ENCODE results near the gene NXN. TPM values are rescaled to one million over a fixed set of nuclear protein-coding genes. Genes with fewer than 3 reads are reported as not detected.

NXN gene
- polyA plus RNA-seq, 1 of the 3 experiments (the other 2 are of a cell fraction): 23.9 TPM

DNA sequence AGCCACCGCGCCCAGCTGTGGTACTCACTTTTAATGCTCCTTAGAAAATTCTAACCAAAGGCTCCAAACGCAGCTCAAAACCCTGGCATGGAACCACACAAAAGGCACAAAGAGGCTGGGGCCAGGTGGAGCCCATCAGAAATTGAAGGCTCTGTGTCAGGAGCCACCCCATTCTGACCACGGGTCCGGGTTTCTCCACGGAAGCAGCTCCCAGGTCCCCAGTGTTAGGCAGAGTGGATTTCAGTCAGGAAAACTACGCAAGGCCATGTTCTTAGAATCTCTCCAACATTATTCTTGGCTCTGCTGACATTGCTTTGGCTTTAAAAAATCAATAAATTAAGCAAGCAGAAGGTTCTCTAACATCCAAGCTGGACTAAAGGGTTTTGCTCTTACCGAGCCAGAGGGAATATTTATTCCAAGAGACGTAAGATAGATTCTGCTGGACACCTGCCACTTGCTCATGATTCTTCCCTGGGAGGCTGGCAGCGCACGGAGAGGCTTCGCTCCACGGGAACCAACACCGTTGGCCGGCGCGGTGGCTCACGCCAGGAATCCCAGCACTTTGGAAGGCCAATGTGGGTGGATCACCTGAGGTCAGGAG is 93.5 kb downstream of the NXN start:
- H3K27ac ChIP-seq (ENCODE audit: low read depth in 2 of 2, low read length in 1 of 2): no peak overlapping the region
- no peak overlapping the region for H3K4me3 ChIP-seq (ENCODE audit: low read depth in 2 of 2, low read length in 1 of 2)
- no peak overlapping the region for H3K4me2 ChIP-seq
- no peaks in the 10 kb centered on the region for H3F3A ChIP-seq (replicated peaks; ENCODE audit: insufficient read depth)
- no peak overlapping the region for H3K9ac ChIP-seq
- H3K9me3 ChIP-seq: no peaks in the 10 kb centered on the region
- H3K9me2 ChIP-seq: no peaks in the 10 kb centered on the region
- CTCF ChIA-PET: no interaction called here
- WGBS (ENCODE audit: low lambda C conversion rate): 66% methylated on average over 18 of the region's 18 CpGs
- no peaks in the 10 kb centered on the region for H3K36me3 ChIP-seq (replicated peaks in 1 of 2; ENCODE audit: control insufficient read depth in 1 of 2, insufficient read depth in 2 of 2, low read length in 1 of 2)
- POLR2A ChIA-PET: no interaction called here
- TF ChIP-seq TAF1 (IDR thresholded peaks at IDR 0.05; ENCODE audit: borderline replicate concordance, low read depth, low read length): no peak
- TF ChIP-seq NRF1 (IDR thresholded peaks at IDR 0.05; ENCODE audit: low read depth, low read length): no peak
- TF ChIP-seq RAD21 (IDR thresholded peaks at IDR 0.05; ENCODE audit: low read length): no peak
- TF ChIP-seq SIN3A (IDR thresholded peaks at IDR 0.05; ENCODE audit: borderline replicate concordance, low read depth, low read length): no peak
- no peak for TF ChIP-seq YY1 (IDR thresholded peaks at IDR 0.05; ENCODE audit: low read depth)
- TF ChIP-seq TCF12 (IDR thresholded peaks at IDR 0.05): no peak
- TF ChIP-seq NFIC (IDR thresholded peaks at IDR 0.05; ENCODE audit: borderline replicate concordance): no peak
- TF ChIP-seq, protein P1, sequence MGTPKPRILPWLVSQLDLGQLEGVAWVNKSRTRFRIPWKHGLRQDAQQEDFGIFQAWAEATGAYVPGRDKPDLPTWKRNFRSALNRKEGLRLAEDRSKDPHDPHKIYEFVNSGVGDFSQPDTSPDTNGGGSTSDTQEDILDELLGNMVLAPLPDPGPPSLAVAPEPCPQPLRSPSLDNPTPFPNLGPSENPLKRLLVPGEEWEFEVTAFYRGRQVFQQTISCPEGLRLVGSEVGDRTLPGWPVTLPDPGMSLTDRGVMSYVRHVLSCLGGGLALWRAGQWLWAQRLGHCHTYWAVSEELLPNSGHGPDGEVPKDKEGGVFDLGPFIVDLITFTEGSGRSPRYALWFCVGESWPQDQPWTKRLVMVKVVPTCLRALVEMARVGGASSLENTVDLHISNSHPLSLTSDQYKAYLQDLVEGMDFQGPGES (IDR thresholded peaks at IDR 0.05; ENCODE audit: low read depth, low read length): no peak
- TF ChIP-seq CHD2 (IDR thresholded peaks at IDR 0.05; ENCODE audit: low read length, partially characterized antibody): no peak
- peaks cover 26% of the 10 kb centered on the region for H3K27me3 ChIP-seq (ENCODE audit: insufficient read depth)
- no peak overlapping the region for H2AFZ ChIP-seq (ENCODE audit: low read depth)
- DNase-seq: no peak
- H3K79me2 ChIP-seq (ENCODE audit: insufficient read depth): no peaks in the 10 kb centered on the region; the same call in 1 of the 2 replicates
- H4K20me1 ChIP-seq (ENCODE audit: insufficient read depth): peaks cover 4% of the 10 kb centered on the region; the same call in 1 of the 2 replicates
- H3K4me1 ChIP-seq (ENCODE audit: control insufficient read depth in 1 of 2, insufficient read depth in 2 of 2, low read depth in 1 of 2, low read length in 1 of 2): no peaks in the 10 kb centered on the region; a peak in 1 of 4 replicates

DNA sequence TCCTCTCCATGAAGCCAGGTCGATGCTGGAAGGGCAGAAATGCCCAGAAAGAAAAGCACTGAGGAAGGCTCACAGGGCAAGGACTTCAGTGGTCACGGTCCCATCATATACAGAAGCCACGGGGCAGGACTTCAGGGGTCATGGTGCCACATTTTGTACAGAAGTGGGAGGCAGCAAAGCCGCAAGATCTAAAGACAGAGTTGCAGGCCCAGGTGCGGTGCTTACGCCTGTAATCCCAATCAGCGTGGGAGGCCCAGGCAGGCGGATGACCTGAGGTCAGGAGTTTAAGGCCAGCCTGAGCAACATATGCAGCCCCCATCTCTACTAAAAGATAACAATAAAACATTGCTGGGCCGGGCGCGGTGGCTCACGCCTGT is 96.0 kb downstream of the NXN start:
- peaks cover 15% of the 10 kb centered on the region; the same call in 1 of the 2 replicates for H3K27me3 ChIP-seq (ENCODE audit: insufficient read depth)
- no peaks in the 10 kb centered on the region for H3K36me3 ChIP-seq (replicated peaks in 1 of 2; ENCODE audit: control insufficient read depth in 1 of 2, insufficient read depth in 2 of 2, low read length in 1 of 2)
- no peaks in the 10 kb centered on the region for H3K9me2 ChIP-seq
- peaks cover 2% of the 10 kb centered on the region for H3F3A ChIP-seq (replicated peaks; ENCODE audit: insufficient read depth)
- no peak overlapping the region for H3K27ac ChIP-seq (ENCODE audit: low read depth in 2 of 2, low read length in 1 of 2)
- CTCF ChIA-PET: no interaction called here
- no peak overlapping the region for H3K4me3 ChIP-seq (ENCODE audit: low read depth in 2 of 2, low read length in 1 of 2)
- DNase-seq: no peak
- WGBS (ENCODE audit: low lambda C conversion rate): 89% methylated on average over 11 of the region's 12 CpGs
- no peak overlapping the region for H3K9ac ChIP-seq
- H3K79me2 ChIP-seq (ENCODE audit: insufficient read depth): no peaks in the 10 kb centered on the region; the same call in 1 of the 2 replicates
- H3K4me2 ChIP-seq: no peak overlapping the region
- no peak overlapping the region for H2AFZ ChIP-seq (ENCODE audit: low read depth)
- POLR2A ChIA-PET: no interaction called here
- H4K20me1 ChIP-seq (ENCODE audit: insufficient read depth): no peaks in the 10 kb centered on the region
- TF ChIP-seq EP300 (IDR thresholded peaks at IDR 0.05; ENCODE audit: borderline replicate concordance in 1 of 2, low read depth in 1 of 2, low read length in 1 of 2) (no peak), CHD2 (IDR thresholded peaks at IDR 0.05; ENCODE audit: low read length, partially characterized antibody) (no peak), FOXM1 (IDR thresholded peaks at IDR 0.05; ENCODE audit: low read depth) (no peak)
- TF ChIP-seq, protein P1 (IDR thresholded peaks at IDR 0.05; ENCODE audit: low read depth, low read length): no peak
- no peaks in the 10 kb centered on the region for H3K9me3 ChIP-seq
- H3K4me1 ChIP-seq (ENCODE audit: control insufficient read depth in 1 of 2, insufficient read depth in 2 of 2, low read depth in 1 of 2, low read length in 1 of 2): no peaks in the 10 kb centered on the region; a peak in 1 of 4 replicates
